PC-3 (cell line): ENCODE measurements around the gene NKX6-2. TPM values are rescaled to one million over a fixed set of nuclear protein-coding genes. Genes with fewer than 3 reads are reported as not detected.

ENCODE experiments used
- ATAC-seq: fragments of 200-7000 bp; cut with Tn5 transposase; 2 replicates; pipeline ENCODE4 v1.9.1; 2020; ENCODE audit warnings: mild to moderate bottlenecking, moderate library complexity
- BruUV-seq: library from RNA; stranded (reverse); fragments of 400-500 nt; replicated peaks from 2 replicates; lab custom pipeline; 2021; lab: Mats Ljungman, UMichigan
- CTCF ChIA-PET: fragments of 300-600 bp; sonication (Branson Sonifier 250); formaldehyde crosslinking; loops from one replicate; lab custom pipeline; 2022; ENCODE audit warnings: antibody characterized with exemption; lab: Charles Lee
- POLR2A ChIA-PET: fragments of 300-600 bp; sonication (Branson Sonifier 250); formaldehyde crosslinking; loops from one replicate; lab custom pipeline; 2022; ENCODE audit warnings: antibody characterized with exemption; ENCODE audit not compliant: unreplicated experiment; lab: Charles Lee
- DNase-seq: peaks from one replicate; pipeline ENCODE4 v3.0.0-alpha.2; 2015
- H2AFZ ChIP-seq: fragments of 300-600 bp; sonication (generic); 2 replicates; pipeline ENCODE4 v1.6.0; 2016; ENCODE audit warnings: antibody characterized with exemption, low read length
- H3F3A ChIP-seq: fragments of 300-600 bp; sonication (generic); one replicate; pipeline ENCODE4 v1.6.0; 2017; ENCODE audit warnings: antibody characterized with exemption, low read length, control low read depth, mild to moderate bottlenecking; ENCODE audit not compliant: unreplicated experiment
- H3K27ac ChIP-seq: fragments of 300-600 bp; sonication (generic); 2 replicates; pipeline ENCODE4 v1.5.1; 2016; ENCODE audit warnings: mild to moderate bottlenecking, low read length
- H3K27me3 ChIP-seq: fragments of 300-600 bp; sonication (generic); 2 replicates; pipeline ENCODE4 v1.6.1; 2016; ENCODE audit warnings: low read length, mixed read lengths
- H3K36me3 ChIP-seq: fragments of 300-600 bp; sonication (generic); 2 replicates; pipeline ENCODE4 v1.6.1; 2016; ENCODE audit warnings: low read depth, mixed run types, low read length, mixed read lengths
- H3K4me1 ChIP-seq: fragments of 300-600 bp; sonication (generic); 2 replicates; pipeline ENCODE4 v1.5.1; 2016; ENCODE audit warnings: low read length; ENCODE audit not compliant: insufficient read depth
- H3K4me2 ChIP-seq: fragments of 300-600 bp; sonication (generic); 2 replicates; pipeline ENCODE4 v1.6.0; 2016; ENCODE audit warnings: low read length
- H3K4me3 ChIP-seq: fragments of 300-600 bp; sonication (generic); 2 replicates; pipeline ENCODE4 v1.5.1; 2016; ENCODE audit warnings: mild to moderate bottlenecking, low read length, mixed read lengths
- H3K79me2 ChIP-seq: fragments of 300-600 bp; sonication (generic); 2 replicates; pipeline ENCODE4 v1.6.1; 2017; ENCODE audit warnings: low read length, mixed read lengths
- H3K9ac ChIP-seq: fragments of 300-600 bp; sonication (generic); 2 replicates; pipeline ENCODE4 v1.6.0; 2016; ENCODE audit warnings: mild to moderate bottlenecking, low read length
- H3K9me2 ChIP-seq: fragments of 300-600 bp; sonication (generic); replicated peaks from 2 replicates; pipeline ENCODE4 v1.6.1; 2016; ENCODE audit warnings: mixed run types, low read length, mixed read lengths
- H3K9me3 ChIP-seq: fragments of 300-600 bp; sonication (generic); 2 replicates; pipeline ENCODE4 v1.6.1; 2016; ENCODE audit warnings: low read length, mixed read lengths
- H4K20me1 ChIP-seq: fragments of 300-600 bp; sonication (generic); 2 replicates; pipeline ENCODE4 v1.6.1; 2016; ENCODE audit warnings: low read length, mixed read lengths
- CTCF ChIP-seq: fragments of 300-600 bp; sonication (generic); conservative IDR thresholded peaks from 2 replicates; pipeline ENCODE4 v1.5.1; 2017; ENCODE audit warnings: antibody characterized with exemption, low read depth, mild to moderate bottlenecking, low read length
- EZH2 ChIP-seq: fragments of 300-600 bp; sonication (generic); IDR thresholded peaks from one replicate; pipeline ENCODE4 v1.6.1; 2017; ENCODE audit warnings: antibody characterized with exemption, mild to moderate bottlenecking, low read length; ENCODE audit not compliant: unreplicated experiment
- EZH2phosphoT487 ChIP-seq: fragments of 300-600 bp; sonication (generic); IDR thresholded peaks from 2 replicates; pipeline ENCODE4 v1.6.1; 2018; ENCODE audit warnings: mild to moderate bottlenecking, antibody characterized with exemption, low read length, borderline replicate concordance
- intact Hi-C: fragments of 100-400 bp; cut with micrococcal nuclease; formaldehyde crosslinking; loops from 2 replicates; pipeline ENCODE4 v1.9.0; 2023
- total RNA-seq: library from RNA; depleted of rRNA; stranded (reverse); fragments of >200 nt; gene quantifications from 2 replicates; pipeline ENCODE4 v1.2.3, GENCODE V29; 2014

NKX6-2 gene
- total RNA-seq, 1 experiment from 2014 or later = not detected

DNA sequence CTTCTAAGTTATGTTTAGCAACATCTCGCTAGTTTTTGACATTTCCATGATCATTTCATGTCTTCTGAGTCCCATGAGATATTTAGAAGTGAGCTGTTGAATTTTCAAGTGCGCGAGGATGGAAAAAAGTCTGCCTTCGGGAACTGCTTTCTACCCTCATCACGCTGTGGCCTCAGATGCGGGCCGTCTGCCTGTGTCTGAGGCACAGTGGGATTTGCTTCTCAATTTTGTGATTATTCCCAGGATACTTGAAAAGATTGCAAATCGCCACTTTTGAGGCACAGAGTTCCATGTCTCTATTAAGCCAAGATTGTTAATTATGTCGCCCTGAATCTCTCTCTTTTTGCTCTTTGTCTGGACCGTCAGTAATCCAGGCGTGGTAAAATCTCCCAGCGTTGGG, 30.8 kb upstream of the NKX6-2 start:
- Histone ChIP-seq H3K9me3 (no peaks in the 10 kb centered on the region), H3K27me3 (peaks cover 28% of the 10 kb centered on the region), H3K4me3 (no peak overlapping the region), H3K36me3 (no peaks in the 10 kb centered on the region), H4K20me1 (no peaks in the 10 kb centered on the region), H3F3A (no peaks in the 10 kb centered on the region), H2AFZ (no peak overlapping the region), H3K4me2 (no peak overlapping the region), H3K4me1 (no peaks in the 10 kb centered on the region), H3K79me2 (no peaks in the 10 kb centered on the region), H3K9me2 (no peaks in the 10 kb centered on the region), H3K9ac (no peak overlapping the region), H3K27ac (no peak overlapping the region)
- ChIA-PET CTCF (no interaction called here), POLR2A (no interaction called here)
- ATAC-seq (no peak), DNase-seq (no peak)
- no TSS peak for BruUV-seq
- no peak for TF ChIP-seq EZH2phosphoT487
- TF ChIP-seq EZH2 = no peak
- TF ChIP-seq CTCF = no peak
- intact Hi-C loops = no loop called here

DNA sequence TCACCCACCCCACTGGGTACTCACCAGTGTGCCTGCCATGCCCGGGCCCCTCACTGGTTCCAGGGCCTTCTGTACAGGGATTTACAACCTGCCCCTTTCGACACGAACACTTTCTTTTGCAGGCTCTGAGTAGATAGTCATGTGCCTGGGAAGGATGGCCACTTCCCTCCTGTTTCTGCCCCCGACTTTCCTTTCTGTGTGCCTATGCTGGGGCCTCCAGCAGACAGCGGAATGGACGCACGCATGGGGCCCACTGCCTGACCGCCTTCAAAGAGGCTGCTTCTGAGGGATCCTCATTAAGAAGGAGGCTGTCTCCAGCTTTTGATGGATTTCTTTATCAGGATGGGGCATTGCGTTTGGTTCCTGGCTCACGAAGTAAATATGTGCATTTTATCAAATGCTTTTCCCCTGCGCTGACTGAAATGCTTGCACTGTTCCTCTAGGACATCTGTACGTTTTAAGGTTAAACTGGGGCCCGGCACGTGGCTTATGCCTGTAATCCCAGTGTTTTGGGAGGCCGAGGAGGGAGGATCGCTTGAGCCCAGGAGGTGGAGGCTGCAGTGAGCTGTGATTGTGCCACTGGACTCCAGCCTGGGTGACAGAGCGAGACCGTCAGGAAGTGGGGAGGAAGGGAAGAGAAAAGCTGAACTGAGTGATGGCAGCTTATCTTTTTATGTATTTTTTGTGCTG, 29.4 kb upstream of the NKX6-2 start:
- TF ChIP-seq EZH2 (no peak), CTCF (no peak), EZH2phosphoT487 (no peak)
- CTCF ChIA-PET = no interaction called here
- ATAC-seq (no peak), DNase-seq (no peak)
- Histone ChIP-seq H3K27me3 (peaks cover 28% of the 10 kb centered on the region), H3K9ac (no peak overlapping the region), H3K4me2 (no peak overlapping the region), H2AFZ (no peak overlapping the region), H3K4me1 (no peaks in the 10 kb centered on the region), H3K9me2 (no peaks in the 10 kb centered on the region), H3K4me3 (no peak overlapping the region), H3K9me3 (no peaks in the 10 kb centered on the region), H3K79me2 (no peaks in the 10 kb centered on the region), H3F3A (no peaks in the 10 kb centered on the region), H4K20me1 (no peaks in the 10 kb centered on the region), H3K36me3 (no peaks in the 10 kb centered on the region), H3K27ac (no peak overlapping the region)
- intact Hi-C loops = no loop called here
- POLR2A ChIA-PET = no interaction called here
- BruUV-seq = no TSS peak

DNA sequence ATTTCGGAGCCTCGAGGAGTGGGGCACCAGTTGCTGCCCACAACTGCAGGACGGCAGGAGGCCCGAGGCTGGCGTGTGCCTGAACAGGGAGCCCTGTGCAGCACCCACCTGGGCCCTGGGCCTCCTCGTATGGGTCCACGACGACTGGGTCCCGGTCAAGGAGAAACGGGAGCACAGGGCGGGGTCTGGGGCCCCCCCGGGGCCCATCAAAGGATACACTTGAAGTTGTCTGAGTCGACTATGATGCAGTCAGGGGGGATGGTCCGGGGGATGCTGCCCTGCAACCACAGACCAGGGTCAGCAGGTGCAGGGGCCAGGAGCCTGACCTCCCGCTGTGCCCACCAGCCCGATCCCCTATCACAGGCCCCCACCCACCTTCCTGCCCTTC, 28.5 kb upstream of the NKX6-2 start:
- ATAC-seq (no peak), DNase-seq (no peak)
- Histone ChIP-seq H3K9ac (no peak overlapping the region), H3K9me2 (no peaks in the 10 kb centered on the region), H2AFZ (no peak overlapping the region), H3F3A (no peaks in the 10 kb centered on the region), H3K27me3 (peaks cover 26% of the 10 kb centered on the region), H3K4me2 (no peak overlapping the region), H3K9me3 (no peaks in the 10 kb centered on the region), H3K4me3 (no peak overlapping the region), H3K36me3 (no peaks in the 10 kb centered on the region), H3K4me1 (no peaks in the 10 kb centered on the region), H3K27ac (no peak overlapping the region), H3K79me2 (no peaks in the 10 kb centered on the region), H4K20me1 (no peaks in the 10 kb centered on the region)
- BruUV-seq = no TSS peak
- ChIA-PET POLR2A (no interaction called here), CTCF (no interaction called here)
- intact Hi-C loops = no loop called here
- no peak for TF ChIP-seq CTCF
- TF ChIP-seq EZH2phosphoT487 = no peak
- no peak for TF ChIP-seq EZH2
